ENCODE measurements around the gene NFIA. TPM values are rescaled to one million over a fixed set of nuclear protein-coding genes. Genes with fewer than 3 reads are reported as not detected.
A peak's percentile ranks its signal among the peaks of the same experiment; 100 is the strongest.

The NFIA gene
- total RNA-seq, 4 donors from 2014 or later: 134 to 183 (median 148) TPM

DNA sequence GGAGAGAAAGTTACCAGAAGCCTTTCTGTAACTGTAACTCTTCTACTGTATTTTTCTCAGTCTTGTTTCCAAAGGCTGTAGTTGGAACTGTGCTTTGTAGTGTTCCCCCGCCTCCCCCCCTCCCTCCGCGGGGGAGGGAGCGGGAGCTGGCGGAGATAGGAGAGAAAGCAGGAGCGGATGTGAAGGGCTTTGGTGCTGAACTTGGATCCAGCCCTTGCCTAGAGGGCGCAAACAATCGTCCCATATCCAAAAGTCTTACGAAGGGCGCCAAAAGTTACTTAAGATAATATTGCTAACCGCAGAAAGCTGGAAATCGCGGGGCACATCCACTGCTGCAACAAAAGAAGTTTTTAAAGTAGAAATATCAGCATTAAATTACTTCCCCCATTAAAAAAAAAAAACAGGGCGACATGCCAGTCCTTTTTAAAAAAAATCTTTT, 2.4 kb upstream of the NFIA start:
- intact Hi-C loops (cut with DNase I): loop anchor here (2.0 to 10.0 kb wide), 3 partner anchors 23 to 259 kb away; no protein-coding TSS in a partner anchor
- H3K27me3 ChIP-seq: no peaks in the 10 kb centered on the region
- peaks cover 37 to 54% (median 51%) of the 10 kb centered on the region in 4 donors for H3K4me1 ChIP-seq
- peak overlapping the region; percentile 71 to 96 (median 88) for H3K4me3 ChIP-seq
- WGBS: under 1% methylated on average over 14 of the region's 14 CpGs
- H3K27ac ChIP-seq (replicated peaks in 1 of 4): peak overlapping the region; percentile 97 to 98 (median 98)
- H3K9me3 ChIP-seq: no peaks in the 10 kb centered on the region
- no peaks in the 10 kb centered on the region for H3K36me3 ChIP-seq
- peak; percentile 96 for DNase-seq (ENCODE audit: extremely low spot score)
- TF ChIP-seq POLR2A (IDR thresholded peaks at IDR 0.05; ENCODE audit: low read depth): no peak
- peak; percentile 34 to 48 (median 40) for TF ChIP-seq CTCF (IDR thresholded peaks at IDR 0.05)
- peak; percentile 87 to 91 for TF ChIP-seq POLR2AphosphoS5 (IDR thresholded peaks at IDR 0.05)

- Histone ChIP-seq H3K27me3 (no peaks in the 10 kb centered on the region), H3K36me3 (no peaks in the 10 kb centered on the region), H3K4me3 (peak overlapping the region; percentile 71 to 96 (median 88)), H3K27ac (replicated peaks in 1 of 4) (peak overlapping the region; percentile 97 to 98 (median 98)), H3K4me1 (peaks cover 37 to 59% (median 56%) of the 10 kb centered on the region in 4 donors), H3K9me3 (no peaks in the 10 kb centered on the region)
- intact Hi-C loops (cut with DNase I): loop anchor here (2.0 to 10.0 kb wide), 2 partner anchors 24 to 164 kb away; no protein-coding TSS in a partner anchor
- TF ChIP-seq POLR2AphosphoS5 (IDR thresholded peaks at IDR 0.05): no peak
- TF ChIP-seq CTCF (IDR thresholded peaks at IDR 0.05): no peak
- no peak for TF ChIP-seq POLR2A (IDR thresholded peaks at IDR 0.05; ENCODE audit: low read depth)
- no peak for TF ChIP-seq EP300 (IDR thresholded peaks at IDR 0.05)
- no peak for DNase-seq (ENCODE audit: extremely low spot score)
- 5% methylated on average over 7 of the region's 7 CpGs for WGBS
Observed at GRCh38 chr1:61080413-61081143, 1.8 kb upstream of the NFIA start.

GRCh38 chr1:61081144-61081685, 1.1 kb upstream of the NFIA start:
- Histone ChIP-seq H3K4me3 (peak overlapping the region; percentile 71 to 96 (median 88)), H3K27ac (replicated peaks in 1 of 4) (peak overlapping the region; percentile 97 to 98 (median 98)), H3K36me3 (no peaks in the 10 kb centered on the region), H3K9me3 (no peaks in the 10 kb centered on the region), H3K27me3 (no peaks in the 10 kb centered on the region), H3K4me1 (peaks cover 40 to 61% (median 55%) of the 10 kb centered on the region in 4 donors)
- TF ChIP-seq POLR2AphosphoS5 (IDR thresholded peaks at IDR 0.05) (no peak), EP300 (IDR thresholded peaks at IDR 0.05) (no peak), CTCF (IDR thresholded peaks at IDR 0.05) (no peak), POLR2A (IDR thresholded peaks at IDR 0.05; ENCODE audit: low read depth) (no peak)
- 2% methylated on average over 8 of the region's 8 CpGs for WGBS
- intact Hi-C loops (cut with DNase I): loop anchor here (2.0 to 10.0 kb wide), 2 partner anchors 24 to 164 kb away; no protein-coding TSS in a partner anchor
- DNase-seq (ENCODE audit: extremely low spot score): no peak

GRCh38 chr1:61081686-61082310, 563 bp upstream of the NFIA start:
- no peaks in the 10 kb centered on the region for H3K9me3 ChIP-seq
- H3K4me1 ChIP-seq: peaks cover 36 to 61% (median 55%) of the 10 kb centered on the region in 4 donors
- peak overlapping the region; percentile 97 to 98 (median 98) for H3K27ac ChIP-seq (replicated peaks in 1 of 4)
- DNase-seq (ENCODE audit: extremely low spot score): no peak
- TF ChIP-seq POLR2A (IDR thresholded peaks at IDR 0.05; ENCODE audit: low read depth) (no peak), CTCF (IDR thresholded peaks at IDR 0.05) (no peak), POLR2AphosphoS5 (IDR thresholded peaks at IDR 0.05) (peak in 1 of 2 donors; percentile 28), EP300 (IDR thresholded peaks at IDR 0.05) (no peak)
- intact Hi-C loops (cut with DNase I): loop anchor here (2.0 to 10.0 kb wide), 2 partner anchors 25 to 163 kb away; no protein-coding TSS in a partner anchor
- H3K27me3 ChIP-seq: no peaks in the 10 kb centered on the region
- under 1% methylated on average over 19 of the region's 41 CpGs for WGBS
- H3K4me3 ChIP-seq: peak overlapping the region; percentile 71 to 96 (median 88)
- no peaks in the 10 kb centered on the region for H3K36me3 ChIP-seq

All from esophagus muscularis mucosa (tissue), 4 donors.